Karpas-422 (cell line): ENCODE data around the gene COA1. TPM values are rescaled to one million over a fixed set of nuclear protein-coding genes. Genes with fewer than 3 reads are reported as not detected.

Source experiments
- total RNA-seq: library from RNA; depleted of rRNA; stranded (reverse); fragments of >200 nt; shearing (Covaris generic); gene quantifications from 2 replicates; pipeline ENCODE4 v1.2.3, GENCODE V29; 2014; ENCODE audit warnings: low replicate concordance; rRNA removed

Gene COA1
- total RNA-seq, 1 experiment from 2014 or later: 60.2 TPM

Other genes with a start within 250 kb of the COA1 start
- gene STK17A, start 146.4 kb downstream of the COA1 start, total RNA-seq: 8.2 and 8.8 TPM in 2 replicates
- gene BLVRA, start 29.2 kb upstream of the COA1 start, total RNA-seq: not detected in 2 replicates
- 94.1 and 100 TPM in 2 replicates for gene MRPS24, start 140.0 kb upstream of the COA1 start, total RNA-seq
- gene URGCP, start 177.1 kb upstream of the COA1 start, total RNA-seq: 30.7 and 34.2 TPM in 2 replicates
- 19.0 and 29.3 TPM in 2 replicates for gene UBE2D4, start 196.9 kb upstream of the COA1 start, total RNA-seq